A673 (cell line): ENCODE measurements around the gene KIFAP3.

Experiments used
- CTCF ChIP-seq: fragments of 300-800, 200-600 bp; sonication (generic); conservative IDR thresholded peaks from 2 replicates; pipeline ENCODE4 v1.5.1; 2017; ENCODE audit warnings: low read depth, mild to moderate bottlenecking, antibody characterized with exemption, low read length, moderate library complexity, mixed read lengths
- EZH2 ChIP-seq: fragments of 200-600 bp; sonication (generic); IDR thresholded peaks from 2 replicates; pipeline ENCODE4 v1.6.1; 2017; ENCODE audit warnings: borderline replicate concordance, low read depth, mild to moderate bottlenecking, mixed read lengths, antibody characterized with exemption, low read length; ENCODE audit not compliant: poor library complexity, severe bottlenecking

DNA sequence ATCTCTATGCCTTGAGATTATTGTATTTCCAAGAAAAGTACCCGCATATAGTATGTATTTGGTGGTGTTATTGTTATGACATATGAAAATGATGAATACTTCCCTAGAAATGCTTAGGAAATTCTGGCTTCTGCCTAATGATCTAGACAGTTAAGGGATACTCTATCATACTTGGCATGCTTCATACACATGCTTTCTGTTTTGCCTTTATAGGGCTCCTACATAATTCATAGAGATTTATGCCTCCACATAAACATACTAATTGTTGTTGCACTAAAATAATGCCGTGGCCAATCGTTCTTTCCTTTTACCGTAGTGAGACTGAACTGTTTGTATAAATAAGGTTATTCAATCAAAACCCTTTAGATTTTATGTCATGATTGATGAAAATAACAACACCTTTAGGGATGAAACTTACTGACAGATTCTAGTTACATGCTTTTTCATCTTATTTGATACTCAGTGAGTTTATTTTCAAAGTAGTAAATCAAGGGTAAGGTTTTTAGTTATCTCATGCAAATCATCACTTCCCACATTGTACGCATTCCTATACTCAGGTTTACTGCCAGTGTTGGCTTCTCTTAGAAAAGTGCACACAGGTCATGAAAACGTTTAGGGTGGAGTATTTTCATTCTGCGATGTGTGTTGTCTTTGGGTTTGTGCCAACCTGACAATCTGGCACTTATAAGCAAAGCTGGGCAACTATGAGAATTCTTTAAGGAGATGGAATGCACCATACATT lies 140.3 kb downstream of the KIFAP3 start:
- no peak for TF ChIP-seq CTCF
- no peak for TF ChIP-seq EZH2
